Measurements from ENCODE around the gene STARD13.

Gene STARD13

DNA sequence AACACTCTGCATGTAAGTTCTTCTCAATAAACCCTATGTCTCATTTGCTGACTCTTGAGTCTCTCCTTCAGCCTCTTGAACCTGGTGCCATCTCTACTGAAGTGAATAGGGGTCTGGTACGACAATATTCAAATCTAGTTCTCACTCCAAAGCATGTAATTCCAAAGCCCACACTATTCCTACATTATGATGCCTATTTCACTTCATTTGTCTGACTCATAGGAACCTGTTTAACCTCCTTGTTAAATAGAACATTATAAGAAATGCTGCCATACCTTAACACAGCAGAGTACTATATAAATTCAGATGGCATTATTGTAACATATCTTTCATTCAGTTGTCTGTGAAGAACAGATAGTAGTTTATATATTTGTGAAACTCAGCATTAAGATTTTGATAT, 67.1 kb downstream of the STARD13 start:
- no peak overlapping the region for H3K4me3 Mint-ChIP-seq
- ATAC-seq (replicated peaks; ENCODE audit: extremely low read depth, poor library complexity, severe bottlenecking): no peak
- no peak for DNase-seq (ENCODE audit: low spot score in 2 of 2)
- H3K4me1 Mint-ChIP-seq: no peaks in the 10 kb centered on the region
- H3K36me3 Mint-ChIP-seq (ENCODE audit: insufficient read depth): no peaks in the 10 kb centered on the region
- H3K9me3 Mint-ChIP-seq: no peaks in the 10 kb centered on the region
- H3K27ac Mint-ChIP-seq (ENCODE audit: low read depth): no peak overlapping the region
- H3K27me3 Mint-ChIP-seq: peaks cover 6% of the 10 kb centered on the region

DNA sequence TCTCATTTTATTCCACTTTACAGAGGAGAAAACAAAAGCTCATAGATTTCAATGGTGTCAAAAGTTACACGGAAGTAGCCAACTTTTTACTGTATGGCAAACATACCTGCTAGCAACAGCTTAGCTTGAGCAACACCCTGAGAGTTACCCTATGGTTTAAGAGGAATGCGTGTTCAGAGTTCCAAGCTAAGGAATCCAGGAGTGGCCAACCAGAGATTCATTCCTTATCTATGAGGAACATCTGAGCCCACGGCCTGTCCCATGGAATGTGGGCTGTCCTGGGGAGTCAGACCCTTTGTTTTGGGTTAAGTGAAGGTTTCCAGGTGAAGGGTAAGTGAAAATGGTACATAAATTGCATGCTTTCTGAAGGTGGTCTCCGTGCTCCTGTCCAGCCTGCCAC, 67.5 kb downstream of the STARD13 start:
- DNase-seq (ENCODE audit: low spot score in 2 of 2): no peak
- no peaks in the 10 kb centered on the region for H3K36me3 Mint-ChIP-seq (ENCODE audit: insufficient read depth)

DNA sequence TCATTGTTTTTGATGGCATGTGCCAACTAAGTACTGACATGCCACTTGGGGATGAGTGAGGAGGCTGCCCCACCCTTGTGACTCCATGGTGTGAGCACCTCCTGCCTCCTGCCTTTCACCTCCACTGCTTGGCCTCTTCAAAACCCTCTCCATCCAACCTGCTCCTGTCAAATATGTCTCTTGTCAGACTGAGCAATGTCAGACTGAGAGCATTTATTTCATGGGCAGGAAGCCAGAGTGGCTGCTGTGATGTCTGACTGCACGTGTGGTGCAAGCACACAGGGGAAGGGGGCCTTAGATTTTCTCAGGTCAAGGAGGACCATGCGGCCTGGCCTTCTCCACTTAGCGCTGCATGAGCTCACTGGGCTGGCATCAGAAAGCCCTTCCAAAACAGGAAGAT, 68.3 kb downstream of the STARD13 start:
- H3K4me3 Mint-ChIP-seq: no peak overlapping the region
- no peaks in the 10 kb centered on the region for H3K9me3 Mint-ChIP-seq
- no peak for DNase-seq (ENCODE audit: low spot score in 2 of 2)
- H3K36me3 Mint-ChIP-seq (ENCODE audit: insufficient read depth): no peaks in the 10 kb centered on the region
- no peaks in the 10 kb centered on the region for H3K4me1 Mint-ChIP-seq
- ATAC-seq (replicated peaks; ENCODE audit: extremely low read depth, poor library complexity, severe bottlenecking): no peak
- peaks cover 14% of the 10 kb centered on the region for H3K27me3 Mint-ChIP-seq
- H3K27ac Mint-ChIP-seq (ENCODE audit: low read depth): no peak overlapping the region

More for the DNA sequence above, 67.5 kb downstream of the STARD13 start:
- no peak for ATAC-seq (replicated peaks; ENCODE audit: extremely low read depth, poor library complexity, severe bottlenecking)
- H3K4me3 Mint-ChIP-seq: no peak overlapping the region
- H3K9me3 Mint-ChIP-seq: no peaks in the 10 kb centered on the region
- H3K27ac Mint-ChIP-seq (ENCODE audit: low read depth): no peak overlapping the region
- peaks cover 10% of the 10 kb centered on the region for H3K27me3 Mint-ChIP-seq
- H3K4me1 Mint-ChIP-seq: no peaks in the 10 kb centered on the region

DNA sequence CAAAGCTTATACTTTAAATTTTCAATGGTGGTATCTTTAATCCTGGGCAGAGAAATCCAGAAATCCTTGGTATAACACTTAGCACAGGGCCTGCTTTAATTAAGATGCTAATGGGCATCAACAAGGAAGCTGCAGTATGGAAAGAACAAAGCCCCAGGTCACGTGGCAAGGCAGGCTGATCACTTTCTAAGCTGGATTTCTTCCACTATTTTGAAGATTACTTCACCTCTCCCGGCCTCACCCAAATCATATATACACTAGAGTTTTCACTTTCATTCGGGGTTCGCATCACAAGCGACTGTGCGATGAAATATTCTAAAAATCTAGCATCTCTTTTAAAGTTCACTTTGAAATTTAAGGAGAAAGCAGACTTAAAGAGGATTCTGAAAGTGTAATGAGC, 71.8 kb downstream of the STARD13 start:
- no peak for DNase-seq (ENCODE audit: low spot score in 2 of 2)

DNA sequence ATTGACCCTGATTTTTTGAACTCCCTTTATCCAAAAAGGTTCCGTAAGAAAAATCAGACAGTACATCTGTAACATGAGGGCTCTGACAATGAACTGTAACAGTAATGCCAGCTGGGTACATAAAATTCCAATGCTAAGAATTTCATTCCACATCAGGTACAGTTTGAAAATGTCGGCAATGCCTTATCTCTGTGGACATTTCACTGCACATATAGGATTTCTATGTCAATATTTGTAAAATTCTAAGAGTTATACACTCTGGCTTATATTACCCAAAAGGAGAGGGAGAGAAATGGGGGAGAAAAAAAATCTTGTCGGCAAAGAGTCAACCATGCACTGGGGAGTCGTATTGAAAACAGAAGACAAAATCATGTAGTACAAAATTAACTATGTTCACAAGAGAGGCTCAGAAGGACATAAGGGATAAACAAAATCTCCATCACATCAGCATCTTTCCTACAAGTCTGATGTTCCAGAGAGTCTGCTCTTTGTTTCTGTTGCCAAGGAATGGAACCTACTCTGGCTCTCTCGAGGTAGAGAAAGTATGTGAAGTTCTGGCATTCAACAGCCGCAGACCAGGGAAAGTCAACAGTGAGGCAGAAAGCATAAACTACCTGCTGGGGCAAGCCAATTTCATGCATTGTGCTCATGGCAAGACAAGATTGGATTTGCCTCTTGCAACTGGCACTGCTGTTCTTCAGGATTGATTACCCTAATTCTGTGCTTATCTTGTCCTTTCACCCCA, 72.4 kb downstream of the STARD13 start:
- Mint-ChIP-seq H3K4me3 (no peak overlapping the region), H3K36me3 (ENCODE audit: insufficient read depth) (no peaks in the 10 kb centered on the region), H3K9me3 (no peaks in the 10 kb centered on the region), H3K27me3 (peaks cover 30% of the 10 kb centered on the region), H3K4me1 (no peaks in the 10 kb centered on the region), H3K27ac (ENCODE audit: low read depth) (no peak overlapping the region)
- DNase-seq (ENCODE audit: low spot score in 2 of 2): no peak
- ATAC-seq (replicated peaks; ENCODE audit: extremely low read depth, poor library complexity, severe bottlenecking): no peak

More for the DNA sequence above, 71.8 kb downstream of the STARD13 start:
- H3K27me3 Mint-ChIP-seq: peaks cover 24% of the 10 kb centered on the region
- H3K4me1 Mint-ChIP-seq: no peaks in the 10 kb centered on the region
- H3K27ac Mint-ChIP-seq (ENCODE audit: low read depth): no peak overlapping the region
- no peaks in the 10 kb centered on the region for H3K36me3 Mint-ChIP-seq (ENCODE audit: insufficient read depth)
- no peak overlapping the region for H3K4me3 Mint-ChIP-seq
- ATAC-seq (replicated peaks; ENCODE audit: extremely low read depth, poor library complexity, severe bottlenecking): no peak
- H3K9me3 Mint-ChIP-seq: no peaks in the 10 kb centered on the region

DNA sequence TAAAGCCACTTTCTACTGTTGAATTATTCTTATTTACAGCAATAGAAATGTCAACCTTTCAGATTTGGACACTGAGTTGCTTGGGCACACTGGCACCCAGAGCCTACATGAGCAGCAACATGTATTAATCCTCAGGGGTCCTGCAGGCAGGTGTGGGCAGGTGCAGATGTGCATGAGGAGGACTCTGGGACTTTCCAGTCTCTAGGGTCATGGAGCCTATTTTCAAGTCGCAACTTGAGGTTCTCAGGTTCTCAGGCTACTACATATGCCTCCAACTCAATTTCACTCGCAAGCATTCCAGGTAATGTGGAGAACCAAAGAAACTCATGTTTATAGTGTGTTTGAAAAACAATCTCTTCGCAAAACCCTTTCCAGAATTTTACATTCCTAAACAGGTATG, 73.2 kb downstream of the STARD13 start:
- Mint-ChIP-seq H3K4me3 (no peak overlapping the region), H3K27ac (ENCODE audit: low read depth) (no peak overlapping the region), H3K9me3 (no peaks in the 10 kb centered on the region), H3K27me3 (peaks cover 38% of the 10 kb centered on the region), H3K4me1 (no peaks in the 10 kb centered on the region), H3K36me3 (ENCODE audit: insufficient read depth) (no peaks in the 10 kb centered on the region)
- no peak for ATAC-seq (replicated peaks; ENCODE audit: extremely low read depth, poor library complexity, severe bottlenecking)
- DNase-seq (ENCODE audit: low spot score in 2 of 2): no peak

DNA sequence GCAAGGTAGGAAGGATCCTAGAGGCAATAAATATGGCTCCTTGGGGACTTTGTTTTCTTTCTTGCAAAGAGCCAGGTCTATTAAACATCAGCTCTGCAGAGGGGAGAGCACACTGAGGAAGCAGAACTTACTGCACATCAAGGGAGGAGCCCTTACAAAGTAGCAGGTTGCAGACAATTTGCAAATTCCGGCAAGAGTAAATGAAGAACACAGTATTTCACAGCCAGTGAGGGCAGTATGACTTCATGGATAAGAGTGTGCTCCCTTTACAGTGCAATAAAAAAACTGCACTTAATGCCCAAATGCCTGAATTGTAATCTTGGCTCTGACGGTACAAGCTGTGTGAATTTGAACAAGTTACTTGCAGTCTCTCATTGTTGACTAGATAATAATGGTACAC, 75.5 kb downstream of the STARD13 start:
- H3K9me3 Mint-ChIP-seq: no peaks in the 10 kb centered on the region
- no peak for DNase-seq (ENCODE audit: low spot score in 2 of 2)
- H3K27me3 Mint-ChIP-seq: peaks cover 41% of the 10 kb centered on the region
- no peaks in the 10 kb centered on the region for H3K36me3 Mint-ChIP-seq (ENCODE audit: insufficient read depth)
- no peaks in the 10 kb centered on the region for H3K4me1 Mint-ChIP-seq
- no peak overlapping the region for H3K27ac Mint-ChIP-seq (ENCODE audit: low read depth)
- ATAC-seq (replicated peaks; ENCODE audit: extremely low read depth, poor library complexity, severe bottlenecking): no peak
- H3K4me3 Mint-ChIP-seq: no peak overlapping the region

DNA sequence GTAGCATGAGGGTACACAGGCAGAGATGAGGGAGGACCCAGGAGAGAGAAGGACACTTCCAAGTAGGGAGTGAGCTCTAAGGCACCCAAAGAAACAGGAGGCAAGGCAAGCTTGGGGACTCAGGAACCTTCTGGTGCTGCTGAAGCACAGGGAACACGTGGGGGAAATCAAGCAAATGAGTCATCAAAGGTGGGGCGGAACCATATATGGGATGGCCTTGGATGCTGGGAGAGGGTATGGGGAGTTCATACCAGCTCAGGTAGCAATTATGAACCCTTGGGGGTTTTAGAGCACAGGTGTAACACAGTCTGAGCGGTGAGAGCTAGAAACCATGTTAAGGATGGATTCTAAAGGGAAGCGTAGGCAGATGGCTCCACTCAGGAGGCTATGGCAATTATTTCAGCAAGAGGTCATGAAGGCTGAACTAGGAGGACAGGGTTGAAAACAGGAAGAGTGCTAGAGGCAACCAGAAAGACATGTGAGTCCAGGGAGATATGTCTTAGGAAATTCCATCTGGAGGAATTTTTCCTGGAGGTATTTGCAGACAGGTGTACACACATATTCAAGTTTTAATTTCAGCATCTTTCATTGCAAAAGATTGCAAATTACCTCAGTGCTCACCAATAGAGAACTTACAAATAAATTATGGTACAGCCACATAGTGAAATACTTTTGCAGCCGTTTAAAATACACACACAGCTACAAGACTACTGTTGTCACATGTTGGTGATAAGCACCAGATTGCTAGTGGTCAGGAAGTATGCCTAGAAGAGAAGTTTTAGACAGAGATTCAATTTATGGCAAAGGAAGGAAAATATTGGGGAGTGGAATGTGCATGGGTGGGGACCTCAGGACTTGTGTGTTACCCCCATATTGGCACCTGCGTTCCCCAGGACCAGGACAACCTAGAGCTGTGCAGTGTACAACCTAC, 77.0 kb downstream of the STARD13 start:
- no peak for ATAC-seq (replicated peaks; ENCODE audit: extremely low read depth, poor library complexity, severe bottlenecking)
- Mint-ChIP-seq H3K27me3 (peaks cover 36% of the 10 kb centered on the region), H3K9me3 (no peaks in the 10 kb centered on the region)

DNA sequence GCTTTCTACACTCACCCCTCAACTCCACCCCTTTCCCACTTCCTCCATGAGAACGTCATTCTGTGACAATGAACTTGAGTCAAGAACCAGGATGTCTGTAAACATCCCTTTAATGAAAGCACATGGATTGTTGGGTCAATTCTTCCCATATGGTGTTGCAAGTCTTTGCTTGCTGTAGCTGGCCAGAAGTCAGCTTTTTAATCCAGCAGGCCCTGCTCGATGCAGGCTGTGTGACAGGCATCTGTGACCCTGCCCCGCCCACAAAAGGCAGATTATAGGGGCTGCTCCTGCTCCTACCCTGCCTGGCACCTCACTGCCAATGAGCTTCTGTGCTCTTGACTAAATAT, 78.0 kb downstream of the STARD13 start:
- Mint-ChIP-seq H3K27me3 (peaks cover 30% of the 10 kb centered on the region), H3K36me3 (ENCODE audit: insufficient read depth) (no peaks in the 10 kb centered on the region), H3K4me1 (no peaks in the 10 kb centered on the region), H3K9me3 (no peaks in the 10 kb centered on the region), H3K27ac (ENCODE audit: low read depth) (no peak overlapping the region), H3K4me3 (no peak overlapping the region)
- ATAC-seq (replicated peaks; ENCODE audit: extremely low read depth, poor library complexity, severe bottlenecking) (no peak), DNase-seq (ENCODE audit: low spot score in 2 of 2) (no peak)

More for the DNA sequence above, 77.0 kb downstream of the STARD13 start:
- DNase-seq (ENCODE audit: low spot score in 2 of 2): no peak
- H3K27ac Mint-ChIP-seq (ENCODE audit: low read depth): no peak overlapping the region
- H3K36me3 Mint-ChIP-seq (ENCODE audit: insufficient read depth): no peaks in the 10 kb centered on the region
- no peaks in the 10 kb centered on the region for H3K4me1 Mint-ChIP-seq
- H3K4me3 Mint-ChIP-seq: no peak overlapping the region

DNA sequence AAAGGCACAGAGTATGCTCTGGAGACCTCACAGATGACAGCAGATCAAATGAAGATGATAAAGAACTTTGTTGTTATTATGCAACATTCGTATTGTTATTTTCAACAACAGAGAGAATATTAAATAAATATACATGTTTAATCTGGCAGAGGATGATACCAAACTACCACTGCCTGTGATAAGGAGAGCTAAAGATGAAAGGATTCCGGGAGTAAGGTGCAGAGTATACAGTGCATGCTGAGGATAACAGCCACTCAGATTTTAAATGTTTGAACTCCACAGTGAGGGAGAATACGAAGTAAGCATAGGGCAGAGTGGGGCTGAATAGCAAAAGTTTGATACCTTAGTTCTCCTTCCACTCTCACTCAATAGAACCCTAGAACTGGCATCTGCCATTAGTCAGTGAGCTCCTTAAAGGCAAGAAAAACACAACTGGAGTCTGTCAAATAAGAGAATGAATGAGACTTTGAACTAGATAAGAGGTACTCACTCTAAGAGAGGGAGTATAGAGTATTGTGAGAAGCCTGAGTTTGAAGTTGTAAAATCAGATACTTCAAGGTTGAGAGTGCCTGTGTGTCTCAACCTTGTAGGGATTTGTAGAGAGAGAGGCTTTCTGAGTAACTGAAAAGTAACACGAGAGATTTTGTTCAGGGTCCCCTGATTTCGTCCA, 78.5 kb downstream of the STARD13 start:
- H3K36me3 Mint-ChIP-seq (ENCODE audit: insufficient read depth): no peaks in the 10 kb centered on the region
- DNase-seq (ENCODE audit: low spot score in 2 of 2) (no peak), ATAC-seq (replicated peaks; ENCODE audit: extremely low read depth, poor library complexity, severe bottlenecking) (no peak)
- no peaks in the 10 kb centered on the region for H3K4me1 Mint-ChIP-seq
- H3K9me3 Mint-ChIP-seq: no peaks in the 10 kb centered on the region
- no peak overlapping the region for H3K4me3 Mint-ChIP-seq
- no peak overlapping the region for H3K27ac Mint-ChIP-seq (ENCODE audit: low read depth)
- peaks cover 35% of the 10 kb centered on the region for H3K27me3 Mint-ChIP-seq

DNA sequence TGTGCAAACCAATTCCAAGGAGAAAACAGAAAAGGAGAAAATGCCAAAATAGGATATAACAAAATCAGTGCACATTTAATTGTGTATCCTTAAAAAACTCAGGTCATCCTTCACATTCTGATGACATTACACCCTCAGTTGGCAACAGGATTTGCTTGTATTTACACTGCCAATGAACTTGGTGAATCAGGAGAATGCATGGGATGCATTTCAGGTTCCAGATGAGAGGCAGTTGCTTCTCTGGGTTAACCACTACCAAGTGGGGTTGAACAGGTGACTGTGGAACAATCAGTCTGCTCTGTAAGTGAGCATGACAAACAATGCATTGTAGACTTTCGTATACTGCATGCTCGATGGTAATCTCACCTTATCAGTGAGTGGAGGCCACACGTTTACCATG, 79.1 kb downstream of the STARD13 start:
- H3K9me3 Mint-ChIP-seq: no peaks in the 10 kb centered on the region
- no peaks in the 10 kb centered on the region for H3K4me1 Mint-ChIP-seq
- H3K27ac Mint-ChIP-seq (ENCODE audit: low read depth): no peak overlapping the region
- H3K36me3 Mint-ChIP-seq (ENCODE audit: insufficient read depth): no peaks in the 10 kb centered on the region
- ATAC-seq (replicated peaks; ENCODE audit: extremely low read depth, poor library complexity, severe bottlenecking) (no peak), DNase-seq (ENCODE audit: low spot score in 2 of 2) (no peak)
- H3K4me3 Mint-ChIP-seq: no peak overlapping the region
- peaks cover 37% of the 10 kb centered on the region for H3K27me3 Mint-ChIP-seq

DNA sequence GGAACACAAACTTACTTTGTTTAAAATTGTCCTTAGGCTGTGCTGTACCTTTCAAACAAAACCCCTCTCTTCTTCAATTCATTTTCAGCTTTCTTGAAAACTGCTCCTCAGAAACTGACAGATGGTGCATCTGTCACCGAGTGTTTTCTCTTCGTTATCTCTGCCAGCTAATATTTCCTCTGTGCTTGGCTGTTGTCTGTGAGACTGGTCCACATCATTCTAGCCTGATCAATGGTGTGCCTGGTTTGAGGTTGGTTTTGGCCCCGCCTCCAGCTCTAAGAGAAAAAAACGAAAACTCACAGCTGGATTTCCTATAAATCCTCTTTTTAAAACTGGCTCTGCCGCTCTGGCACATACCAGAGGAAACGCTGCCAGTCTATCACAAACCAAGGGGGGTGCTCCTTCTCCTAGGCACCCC, 79.7 kb downstream of the STARD13 start:
- H3K9me3 Mint-ChIP-seq: no peaks in the 10 kb centered on the region
- H3K27me3 Mint-ChIP-seq: peaks cover 37% of the 10 kb centered on the region
- ATAC-seq (replicated peaks; ENCODE audit: extremely low read depth, poor library complexity, severe bottlenecking): no peak
- no peaks in the 10 kb centered on the region for H3K4me1 Mint-ChIP-seq
- H3K27ac Mint-ChIP-seq (ENCODE audit: low read depth): no peak overlapping the region
- no peak overlapping the region for H3K4me3 Mint-ChIP-seq
- H3K36me3 Mint-ChIP-seq (ENCODE audit: insufficient read depth): no peaks in the 10 kb centered on the region
- DNase-seq (ENCODE audit: low spot score in 2 of 2): no peak

Measured in central memory CD8-positive, alpha-beta T cell (primary cell).